ENCODE data around the gene ADSL. TPM values are rescaled to one million over a fixed set of nuclear protein-coding genes. Genes with fewer than 3 reads are reported as not detected.

The ADSL gene
- total and polyA plus RNA-seq, 2 of the 4 experiments (the other 2 are of a cell fraction) = 93.6 to 229 TPM

DNA sequence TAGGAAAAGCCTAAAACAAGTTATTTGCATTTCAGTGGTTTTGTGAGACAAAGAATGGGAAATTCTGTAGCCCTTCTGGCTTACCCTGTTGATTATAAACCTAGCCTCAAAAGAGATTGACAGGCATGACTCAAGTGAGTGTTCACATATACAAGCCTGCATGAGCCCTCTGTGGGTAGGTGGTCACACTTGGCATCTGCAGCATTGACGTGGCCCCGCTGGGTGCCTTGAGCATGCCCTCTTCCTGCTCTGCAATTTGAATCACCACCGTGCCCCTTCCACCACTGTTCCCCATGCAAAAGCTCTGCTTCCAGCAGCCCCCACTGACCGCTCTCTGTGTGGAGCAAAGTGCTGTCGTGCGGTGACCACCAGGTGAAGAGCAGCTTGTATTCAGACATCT is 21.0 kb upstream of the ADSL start:
- Histone ChIP-seq H3K79me1 (ENCODE audit: low read depth in 1 of 2, low read length in 2 of 2) (peaks cover 0 to 24% of the 10 kb centered on the region in 2 experiments; a peak in 2 of 4 replicates), H3K9me3 (ENCODE audit: control insufficient read depth, insufficient read depth, low read length) (no peaks in the 10 kb centered on the region), H2BK20ac (ENCODE audit: low read depth, low read length) (no peak overlapping the region), H2AK5ac (ENCODE audit: low read depth, low read length) (peak overlapping the region; percentile 2; the same call in 1 of the 2 replicates), H2BK5ac (ENCODE audit: low read depth, low read length, poor library complexity, severe bottlenecking) (no peak overlapping the region), H2BK120ac (ENCODE audit: low read depth, low read length) (no peak overlapping the region), H3K23ac (ENCODE audit: low read depth, low read length) (no peak overlapping the region), H2AK9ac (replicated peaks; ENCODE audit: low read depth, low read length, poor library complexity) (peak overlapping the region; percentile 35), H3K14ac (replicated peaks; ENCODE audit: low read depth, low read length) (no peak overlapping the region), H4K91ac (ENCODE audit: insufficient read depth, low read depth, low read length) (no peak overlapping the region), H4K5ac (ENCODE audit: low read depth, low read length) (no peak overlapping the region), H4K20me1 (ENCODE audit: insufficient read depth, low read length) (no peaks in the 10 kb centered on the region), H3K9ac (ENCODE audit: low read depth, low read length) (no peak overlapping the region), H3K4ac (ENCODE audit: low read depth, low read length) (no peak overlapping the region), H3K9me1 (ENCODE audit: insufficient read depth, low read length) (peaks cover 16% of the 10 kb centered on the region), H3K18ac (ENCODE audit: low read depth, low read length) (no peak overlapping the region), H3K27me3 (ENCODE audit: control insufficient read depth, insufficient read depth, low read length) (no peaks in the 10 kb centered on the region), H3K36me3 (ENCODE audit: control insufficient read depth, insufficient read depth, low read length) (peaks cover 29% of the 10 kb centered on the region), H3K4me3 (ENCODE audit: insufficient read depth, low read depth, low read length) (no peak overlapping the region), H3K4me1 (ENCODE audit: control insufficient read depth, insufficient read depth, low read length) (peaks cover 14% of the 10 kb centered on the region), H3K4me2 (ENCODE audit: low read depth, low read length) (no peak overlapping the region), H3K56ac (ENCODE audit: extremely low read depth, insufficient read depth, low read length) (no peak overlapping the region), H4K8ac (ENCODE audit: low read depth in 2 of 2, low read length in 2 of 2) (no peak overlapping the region), H3K27ac (ENCODE audit: insufficient read depth, low read length) (no peak overlapping the region), H2AFZ (replicated peaks; ENCODE audit: low read length, poor library complexity) (no peak overlapping the region), H2BK15ac (ENCODE audit: low read depth, low read length) (no peak overlapping the region)
- BruUV-seq (replicated peaks) = no TSS peak
- intact Hi-C loops (cut with micrococcal nuclease) = no loop called here
- ChIA-PET CTCF (no interaction called here), POLR2A (ENCODE audit: unreplicated experiment) (no interaction called here)
- 84% methylated on average over 3 of the region's 6 CpGs; no CpG with 5 or more reads in 1 of the 2 experiments for WGBS, 2 experiments (ENCODE audit: extremely low coverage in 2 of 2, insufficient read length in 1 of 2)
- DNase-seq (no peak), ATAC-seq (ENCODE audit: low read depth) (no peak)
- dilution Hi-C loops (cut with HindIII; ENCODE audit: low sequenced_read_pairs, unreplicated experiment) = no loop called here
- in situ Hi-C loops (cut with MboI; ENCODE audit: low sequenced_read_pairs) = no loop called here
- no peak for TF ChIP-seq NFE2L2 (IDR thresholded peaks at IDR 0.05; ENCODE audit: low read depth, low read length)
